BLaER1 treated with 17β-estradiol and CSF1 and Interleukin-3, amounts not matched to agents 10 nM and 100 nM (cell line): ENCODE data around the gene NAT8.
"Not testable (repeated sequence)": the region's sequence is repeated elsewhere in the genome, so short reads cannot be mapped to it uniquely, and the experiment has no call there.

ENCODE experiments used
- H3K27ac ChIP-seq, 11 experiments: shearing (Covaris generic); formaldehyde crosslinking; 2 replicates each; pipeline ENCODE4 v1.8.1; 2022
- H3K27me3 ChIP-seq, 11 experiments: shearing (Covaris generic); formaldehyde crosslinking; 2 replicates each; pipeline ENCODE4 v1.8.1; 2022
- H3K36me3 ChIP-seq, 11 experiments: shearing (Covaris generic); formaldehyde crosslinking; 2 replicates each; pipeline ENCODE4 v1.8.1; 2022
- H3K4me1 ChIP-seq, 10 experiments: shearing (Covaris generic); formaldehyde crosslinking; 2 replicates each; pipeline ENCODE4 v1.8.1; 2022
- H3K4me2 ChIP-seq, 11 experiments: shearing (Covaris generic); formaldehyde crosslinking; 2 replicates each; pipeline ENCODE4 v1.8.1; 2022
- H3K4me3 ChIP-seq, 10 experiments: shearing (Covaris generic); formaldehyde crosslinking; 2 replicates each; pipeline ENCODE4 v1.8.1; 2022
- H3K9ac ChIP-seq, 11 experiments: shearing (Covaris generic); formaldehyde crosslinking; 2 replicates each; pipeline ENCODE4 v1.8.1; 2022
- H3K9me3 ChIP-seq, 11 experiments: shearing (Covaris generic); formaldehyde crosslinking; replicated peaks in 1 of 11; 2 replicates each; pipeline ENCODE4 v1.8.1; 2022
- H4K20me1 ChIP-seq, 11 experiments: shearing (Covaris generic); formaldehyde crosslinking; 2 replicates each; pipeline ENCODE4 v1.8.1; 2022
- Cebpa-rat ChIP-seq, 11 experiments: shearing (Covaris generic); IDR thresholded peaks; 2 replicates each; pipeline ENCODE4 v1.8.1; 2022

The NAT8 gene, protein sequence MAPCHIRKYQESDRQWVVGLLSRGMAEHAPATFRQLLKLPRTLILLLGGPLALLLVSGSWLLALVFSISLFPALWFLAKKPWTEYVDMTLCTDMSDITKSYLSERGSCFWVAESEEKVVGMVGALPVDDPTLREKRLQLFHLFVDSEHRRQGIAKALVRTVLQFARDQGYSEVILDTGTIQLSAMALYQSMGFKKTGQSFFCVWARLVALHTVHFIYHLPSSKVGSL

DNA sequence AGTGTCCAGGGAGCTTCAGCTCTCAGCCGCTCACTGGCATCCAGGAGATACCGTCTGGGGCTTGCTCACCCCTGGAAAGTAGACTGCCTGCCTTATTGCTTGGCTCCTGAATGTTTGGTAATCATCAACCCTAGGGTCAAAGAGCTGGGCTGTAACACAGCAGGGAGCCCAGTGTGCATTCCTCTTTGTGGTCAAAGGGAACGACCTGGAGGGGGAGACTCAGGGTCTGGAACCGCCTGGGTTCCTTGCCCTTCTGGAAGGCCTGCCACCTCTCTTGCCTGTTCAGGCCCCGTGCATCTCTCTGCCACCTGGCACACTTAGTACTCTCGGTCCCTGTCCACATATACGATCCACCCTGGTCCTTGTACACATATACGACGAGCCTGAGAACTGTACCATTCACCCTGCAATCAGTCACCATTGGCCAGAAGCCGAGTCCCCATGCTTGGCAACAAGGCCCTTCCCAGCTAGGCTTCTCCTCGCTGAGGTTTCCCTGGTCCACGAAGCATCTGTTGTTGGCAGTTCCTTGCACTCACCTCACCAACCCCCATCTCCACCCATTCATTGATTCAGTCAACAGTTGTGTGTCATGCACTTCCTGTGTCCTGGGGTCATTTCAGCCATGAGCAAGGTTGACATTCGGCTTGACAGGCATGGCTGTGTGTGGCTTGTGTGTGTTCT, at the start of gene NAT8:
TSS of gene NAT8 (minus strand) at position 85 of the 681 bp plus-strand sequence. CDS start 794 bp downstream, outside the sequence.
- Histone ChIP-seq H3K4me1 (peaks cover 0 to 13% (median 0%) of the 10 kb centered on the region in 10 experiments; a peak in 2 of 20 replicates), H3K9me3 (peaks cover 15 to 23% (median 19%) of the 10 kb centered on the region in 11 experiments), H3K4me3 (no peak within 1 kb of the TSS), H4K20me1 (no peaks in the 10 kb centered on the region), H3K27ac (no peak within 1 kb of the TSS), H3K9ac (no peak within 1 kb of the TSS), H3K36me3 (no peaks in the 10 kb centered on the region), H3K27me3 (no peaks in the 10 kb centered on the region), H3K4me2 (no peak within 1 kb of the TSS)
- TF ChIP-seq Cebpa-rat (IDR thresholded peaks at IDR 0.05): no peak

DNA sequence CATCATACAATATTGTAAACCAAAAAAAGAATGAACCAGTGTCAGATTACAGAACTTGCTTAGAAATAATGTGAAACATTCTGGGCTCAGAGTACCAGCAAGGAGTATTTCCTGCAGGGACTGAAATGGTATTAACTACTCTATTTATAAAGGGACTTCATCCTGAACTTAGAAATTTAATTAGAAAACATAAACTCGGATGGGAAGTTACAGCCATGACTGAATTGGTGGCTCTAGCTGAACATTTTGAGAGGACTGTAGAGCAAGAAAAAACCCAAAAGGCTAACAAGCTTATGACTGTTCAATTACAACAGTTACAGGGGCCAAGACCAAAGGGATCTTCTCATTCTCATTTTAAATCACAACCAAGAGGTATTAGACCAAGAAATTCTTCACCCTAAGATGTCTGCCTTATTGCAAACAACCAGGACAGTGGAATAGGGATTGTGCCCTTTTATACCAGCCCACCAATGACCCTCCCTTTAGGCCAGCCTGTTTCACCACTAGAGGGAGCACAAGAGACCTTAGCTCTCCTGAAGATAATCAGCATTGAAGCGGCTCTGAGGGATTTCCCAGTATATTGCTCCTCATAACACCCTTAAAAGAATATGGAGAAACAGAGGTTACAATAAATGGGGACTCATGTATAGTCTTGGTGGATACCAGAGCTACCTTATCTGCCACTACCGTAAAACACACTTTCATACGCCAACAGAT, 48.3 kb upstream of the NAT8 start:
- H3K9ac ChIP-seq, H3K27me3 ChIP-seq, H3K4me3 ChIP-seq, H3K9me3 ChIP-seq, H3K4me1 ChIP-seq, H3K4me2 ChIP-seq, H4K20me1 ChIP-seq, H3K36me3 ChIP-seq, H3K27ac ChIP-seq: not testable (repeated sequence)

DNA sequence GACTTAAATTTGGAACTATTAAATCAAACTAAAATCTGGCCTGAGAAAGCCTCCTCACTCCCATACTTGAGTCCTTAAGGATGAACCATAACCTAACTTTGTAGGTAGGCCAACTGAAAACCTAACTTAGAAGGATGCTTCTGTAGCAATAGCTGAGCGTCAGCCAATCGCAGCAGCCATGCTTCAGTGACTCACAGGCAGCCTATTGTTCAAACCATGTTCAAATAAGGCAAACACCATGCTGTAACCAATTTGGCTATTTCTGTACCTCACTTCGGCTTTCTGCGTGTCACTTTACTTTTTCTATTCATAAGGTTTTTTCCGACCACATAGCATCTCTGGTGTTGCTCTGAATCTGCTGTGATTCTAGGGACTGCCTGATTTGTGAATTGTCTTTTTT, 46.3 kb upstream of the NAT8 start:
- not testable (repeated sequence) for H3K4me3 ChIP-seq, H3K9me3 ChIP-seq, H3K4me1 ChIP-seq, H4K20me1 ChIP-seq, H3K4me2 ChIP-seq, H3K36me3 ChIP-seq, H3K27me3 ChIP-seq, H3K9ac ChIP-seq, H3K27ac ChIP-seq

DNA sequence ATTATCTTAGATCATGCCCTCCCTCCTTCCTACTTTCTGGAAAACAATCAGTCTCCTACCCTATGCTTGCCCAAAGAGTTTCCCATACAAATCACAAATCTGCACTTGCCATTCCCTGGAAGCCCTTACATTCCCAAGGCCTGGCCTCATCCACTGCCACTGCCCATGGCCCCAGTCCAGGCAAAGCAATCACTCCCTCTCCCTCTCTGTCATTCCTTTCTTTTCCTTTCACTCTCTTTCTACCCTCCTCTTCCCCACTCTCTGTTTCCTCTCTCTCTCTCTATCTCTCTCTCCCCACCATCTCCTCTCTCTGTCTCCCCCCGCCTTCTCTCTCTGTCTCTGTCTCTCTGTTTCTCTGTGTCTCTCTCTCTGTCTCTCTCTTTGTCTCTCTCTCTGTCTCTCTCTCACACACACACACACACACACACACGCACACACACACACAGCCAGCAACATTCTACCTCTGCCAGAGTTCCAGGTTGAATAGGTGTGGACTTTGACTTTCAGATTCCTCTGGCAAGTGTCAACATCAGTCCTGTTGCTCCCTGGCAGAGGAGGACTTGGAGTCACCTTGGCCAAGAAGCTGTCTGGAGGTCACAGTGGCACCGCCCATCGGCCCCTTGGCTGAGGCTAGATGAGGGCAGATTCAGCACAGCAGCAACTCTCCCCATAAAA, 43.7 kb upstream of the NAT8 start:
- H3K4me2 ChIP-seq: no peak overlapping the region
- peaks cover 0 to 6% (median 0%) of the 10 kb centered on the region in 11 experiments; a peak in 2 of 22 replicates for H3K9me3 ChIP-seq
- peaks cover 0 to 4% (median 0%) of the 10 kb centered on the region in 10 experiments; a peak in 1 of 20 replicates for H3K4me1 ChIP-seq
- TF ChIP-seq Cebpa-rat (IDR thresholded peaks at IDR 0.05): no peak
- no peak overlapping the region for H3K9ac ChIP-seq
- no peaks in the 10 kb centered on the region for H3K27me3 ChIP-seq
- H3K36me3 ChIP-seq: no peaks in the 10 kb centered on the region
- H3K4me3 ChIP-seq: no peak overlapping the region
- H4K20me1 ChIP-seq: no peaks in the 10 kb centered on the region
- no peak overlapping the region for H3K27ac ChIP-seq

DNA sequence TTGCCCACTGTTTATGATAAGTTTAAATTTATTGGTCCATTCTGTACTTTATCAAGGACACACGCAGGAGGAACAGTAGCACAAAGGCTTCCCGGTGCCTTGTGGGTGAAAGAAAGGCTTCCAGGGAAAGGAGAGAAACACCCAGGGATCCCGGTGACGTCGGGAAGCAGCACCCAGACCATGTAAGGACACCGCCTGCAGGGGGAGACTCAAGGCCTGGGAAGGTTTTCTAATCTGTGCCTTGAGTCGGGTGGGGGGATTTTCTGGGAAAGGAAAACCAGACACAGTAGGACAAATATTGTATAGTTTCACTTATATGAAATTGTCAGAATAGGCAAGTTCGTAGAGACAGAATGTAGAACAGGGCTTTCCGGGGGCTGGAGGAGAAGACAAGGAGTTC, 42.7 kb upstream of the NAT8 start:
- not testable (repeated sequence) for H3K9me3 ChIP-seq, H3K4me3 ChIP-seq, H3K4me1 ChIP-seq, H3K36me3 ChIP-seq, H3K27me3 ChIP-seq, H3K4me2 ChIP-seq, H3K27ac ChIP-seq, H3K9ac ChIP-seq, H4K20me1 ChIP-seq

DNA sequence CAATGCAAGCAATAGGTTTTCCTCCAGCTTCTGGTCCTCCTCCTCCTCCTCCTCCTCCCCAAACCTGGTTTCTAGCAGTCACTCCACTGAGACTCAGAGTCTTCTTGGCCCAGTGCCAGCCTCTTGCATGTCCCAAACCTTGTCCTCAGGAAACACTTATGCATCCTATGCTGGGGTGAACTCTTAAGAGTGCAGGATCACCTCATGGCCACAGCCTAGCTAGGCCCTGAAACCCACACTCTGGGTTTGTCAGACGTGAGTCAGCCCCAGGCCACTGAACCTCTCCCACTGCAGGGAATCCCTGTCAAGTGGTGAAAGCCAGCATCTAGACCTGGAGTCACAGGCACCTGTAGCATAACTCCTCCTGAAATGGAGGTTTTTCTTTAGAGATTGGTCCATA, 42.1 kb upstream of the NAT8 start:
- not testable (repeated sequence) for H3K27me3 ChIP-seq, H4K20me1 ChIP-seq, H3K9ac ChIP-seq, H3K4me1 ChIP-seq, H3K36me3 ChIP-seq, H3K27ac ChIP-seq, H3K4me2 ChIP-seq, H3K4me3 ChIP-seq, H3K9me3 ChIP-seq

DNA sequence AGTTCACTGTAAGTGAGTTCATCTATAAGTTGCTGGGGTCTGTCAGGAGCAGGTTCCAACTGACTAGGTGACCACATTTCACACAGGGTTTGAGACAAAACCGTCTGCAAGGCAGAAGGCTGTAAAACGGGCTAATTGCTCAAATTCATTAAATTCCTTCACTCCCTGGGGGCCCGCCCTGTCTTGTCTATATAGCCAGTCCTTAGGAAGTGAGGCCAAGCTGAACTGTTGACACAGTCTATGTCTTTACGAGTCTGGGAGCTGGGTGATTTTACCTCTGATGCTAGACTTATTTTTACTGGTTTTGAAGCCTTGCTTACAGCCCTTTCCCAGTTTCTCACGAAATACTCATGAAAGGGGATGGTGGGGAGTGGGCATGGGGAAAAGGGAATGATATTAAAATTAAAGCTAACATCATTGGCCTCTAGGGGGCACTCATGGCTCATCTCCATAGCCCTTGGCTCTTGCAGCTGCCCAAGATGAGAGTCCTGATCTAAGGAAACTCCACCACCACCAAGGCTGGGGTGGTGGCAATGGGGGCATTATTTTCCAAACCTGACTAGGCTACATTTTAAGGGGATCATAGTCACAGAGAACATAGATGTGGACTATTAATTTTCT, 37.8 kb upstream of the NAT8 start:
- peaks cover 5 to 15% (median 11%) of the 10 kb centered on the region in 10 experiments; a peak in 19 of 20 replicates for H3K4me1 ChIP-seq
- not testable (repeated sequence) for H3K9me3 ChIP-seq, H4K20me1 ChIP-seq, H3K4me3 ChIP-seq, H3K27ac ChIP-seq, H3K9ac ChIP-seq, H3K27me3 ChIP-seq, H3K36me3 ChIP-seq, H3K4me2 ChIP-seq

DNA sequence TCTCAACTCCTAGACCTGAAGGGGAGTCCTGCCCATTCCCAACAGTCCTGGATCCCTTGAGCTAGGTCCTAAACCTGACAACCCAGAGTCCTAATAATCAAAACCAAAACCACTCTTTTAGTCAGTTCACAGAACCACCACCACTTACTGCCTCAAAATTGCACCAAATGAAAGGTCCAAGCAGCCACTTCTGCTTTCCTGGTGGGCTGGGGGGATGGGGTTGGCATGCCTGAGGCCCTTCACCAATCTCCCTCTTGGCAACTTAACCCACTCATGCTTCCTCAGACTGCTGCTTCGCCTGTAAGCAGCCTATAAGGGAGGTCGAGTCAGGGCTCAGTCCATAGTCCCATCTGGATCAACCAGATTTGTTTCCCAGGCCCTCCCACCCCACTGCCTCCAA, 37.0 kb upstream of the NAT8 start:
- not testable (repeated sequence) for H3K27ac ChIP-seq, H3K4me2 ChIP-seq, H3K4me3 ChIP-seq, H3K27me3 ChIP-seq, H4K20me1 ChIP-seq, H3K9ac ChIP-seq, H3K36me3 ChIP-seq, H3K9me3 ChIP-seq
- peaks cover 5 to 18% (median 12%) of the 10 kb centered on the region in 10 experiments; a peak in 19 of 20 replicates for H3K4me1 ChIP-seq

DNA sequence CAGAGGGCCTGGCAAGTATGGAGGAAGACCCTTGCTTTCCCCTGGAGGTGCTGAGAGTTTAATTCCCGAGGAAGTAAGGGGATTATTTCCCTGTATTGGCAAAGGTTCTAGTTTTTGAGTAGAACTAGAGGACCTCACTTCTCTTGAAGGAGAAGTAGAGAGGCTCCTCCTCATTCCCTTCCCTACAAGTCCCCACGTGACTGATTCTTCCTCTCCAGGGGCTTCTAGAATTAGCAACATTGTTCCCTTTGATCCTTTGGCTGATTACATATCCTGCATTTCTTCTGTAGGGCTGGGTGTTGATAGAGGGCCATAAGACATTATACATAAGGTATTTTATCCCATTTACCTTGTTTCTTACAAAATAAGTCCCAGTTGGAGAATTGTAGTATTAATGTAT, 35.8 kb upstream of the NAT8 start:
- H4K20me1 ChIP-seq, H3K4me3 ChIP-seq, H3K27ac ChIP-seq, H3K9me3 ChIP-seq, H3K36me3 ChIP-seq, H3K27me3 ChIP-seq, H3K9ac ChIP-seq: not testable (repeated sequence)
- Histone ChIP-seq H3K4me1 (peaks cover 5 to 18% (median 12%) of the 10 kb centered on the region in 10 experiments; a peak in 19 of 20 replicates), H3K4me2 (peak overlapping the region; percentile 8 to 75 (median 59); a peak in 17 of 22 replicates)
